Epithelial cell of esophagus (primary cell): ENCODE measurements around the gene FKBP2.

Source experiments
- DNase-seq: peaks from one replicate; pipeline ENCODE4 v3.0.0; 2010; ENCODE audit warnings: low read depth
- H3K4me3 ChIP-seq: 2 replicates; pipeline ENCODE4 v1.5.1; 2011; ENCODE audit warnings: mild to moderate bottlenecking, low read length, control low read depth
- CTCF ChIP-seq: IDR thresholded peaks from 2 replicates; pipeline ENCODE4 v1.5.1; 2011; ENCODE audit warnings: low read depth, mild to moderate bottlenecking, low read length, control low read depth, inconsistent platforms; ENCODE audit not compliant: insufficient read depth; ENCODE audit errors: missing control alignments

The FKBP2 gene

GRCh38 chr11:64225608-64226506 is 15.0 kb upstream of the FKBP2 start, which contains the start of the genes NUDT22 and TRPT1:
Gene NUDT22 (plus strand): TSS chr11:64226274. CDS start chr11:64226653, 379 bp downstream.
Gene TRPT1 (minus strand): TSS chr11:64226186. CDS start chr11:64225860, 326 bp downstream.
- peak within 1 kb of the TSS; percentile 74 for H3K4me3 ChIP-seq
- TF ChIP-seq CTCF, result peak; percentile 44
- peak; percentile 83 for DNase-seq

- H3K4me3 ChIP-seq, result peak overlapping the region; percentile 74
- DNase-seq, result no peak
- TF ChIP-seq CTCF, result no peak
Observed at GRCh38 chr11:64226507-64227051, 14.3 kb upstream of the FKBP2 start.

GRCh38 chr11:64227405-64227956 is 13.4 kb upstream of the FKBP2 start:
- peak overlapping the region; percentile 74 for H3K4me3 ChIP-seq
- TF ChIP-seq CTCF, result no peak
- DNase-seq, result peak; percentile 71

- TF ChIP-seq CTCF, result no peak
- DNase-seq, result no peak
- H3K4me3 ChIP-seq, result no peak overlapping the region
Observed at GRCh38 chr11:64229090-64229743, 11.7 kb upstream of the FKBP2 start.

- H3K4me3 ChIP-seq, result peak overlapping the region; percentile 80
- no peak for DNase-seq
- TF ChIP-seq CTCF, result no peak
Observed at GRCh38 chr11:64229744-64230170, 11.1 kb upstream of the FKBP2 start.

GRCh38 chr11:64230171-64230984 is 10.5 kb upstream of the FKBP2 start, which contains the start of gene DNAJC4:
Gene DNAJC4 (plus strand): TSS chr11:64230548. CDS start chr11:64230855, 307 bp downstream.
- peak; percentile 92 for DNase-seq
- H3K4me3 ChIP-seq, result peak within 1 kb of the TSS; percentile 80
- TF ChIP-seq CTCF, result no peak
